Testis (tissue), 2 donors: Measurements from ENCODE around the gene PRR3.

Source experiments
- CTCF ChIP-seq, 3 experiments: fragments of 450-650 bp in 2 of 3; fragments of 200-600 bp in 1 of 3; sonication (generic) in 1 of 3; IDR thresholded peaks; one replicate each; pipeline ENCODE4 v1.5.1; 2016 to 2019; ENCODE audit warnings: antibody characterized with exemption in 3 of 3, mild to moderate bottlenecking in 2 of 3, moderate library complexity in 1 of 3
- POLR2A ChIP-seq: fragments of 450-650 bp; IDR thresholded peaks from one replicate; pipeline ENCODE4 v1.6.1; 2017; ENCODE audit warnings: antibody characterized with exemption, mild to moderate bottlenecking, moderate library complexity

DNA sequence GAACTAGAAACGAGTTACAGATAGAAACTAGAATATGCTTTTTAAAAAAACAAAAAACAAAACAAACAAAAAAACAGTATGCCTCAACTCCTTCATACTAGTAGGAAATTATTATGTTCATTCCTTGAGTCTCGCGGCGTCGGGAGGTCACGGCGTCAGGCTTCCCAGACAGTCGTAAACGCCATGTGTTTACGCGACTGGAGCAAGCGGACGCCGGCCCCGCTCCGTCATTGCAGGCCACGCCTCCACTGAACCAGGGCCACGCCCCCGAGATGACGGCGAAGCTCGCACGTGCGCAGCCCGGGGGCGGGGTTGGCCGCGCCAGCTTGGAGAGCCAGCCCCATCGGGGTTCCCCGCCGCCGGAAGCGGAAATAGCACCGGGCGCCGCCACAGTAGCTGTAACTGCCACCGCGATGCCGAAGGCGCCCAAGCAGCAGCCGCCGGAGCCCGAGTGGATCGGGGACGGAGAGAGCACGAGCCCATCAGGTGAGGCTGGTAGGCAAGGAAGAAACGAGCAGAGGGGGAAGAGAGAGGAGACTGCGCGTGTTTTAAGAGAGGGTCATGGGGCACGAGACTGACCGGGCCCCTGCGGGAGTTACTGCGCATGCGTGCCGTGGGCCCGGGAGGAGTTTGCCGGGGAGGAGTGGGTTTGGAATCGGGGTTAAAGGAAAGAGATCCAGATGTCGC, 14.1 kb downstream of the PRR3 start, which contains the start of gene ABCF1:
- TF ChIP-seq CTCF (IDR thresholded peaks at IDR 0.05) (no peak), POLR2A (peak; percentile 56)
